Mesenchymal stem cell (in vitro differentiated cells and primary cell): ENCODE data around the gene DDX41.

Source experiments
- DNase-seq: peaks from one replicate; pipeline ENCODE4 v3.0.0-alpha.2; 2013
- H2AFZ ChIP-seq: one replicate; pipeline ENCODE4 v1.6.1; 2013; ENCODE audit warnings: low read depth, mild to moderate bottlenecking, control low read depth, inconsistent platforms, low read length, moderate library complexity
- H2AK5ac ChIP-seq: 2 replicates; pipeline ENCODE4 v1.6.1; 2013; ENCODE audit warnings: low read length, moderate library complexity, mild to moderate bottlenecking, inconsistent platforms; ENCODE audit not compliant: severe bottlenecking
- H2BK120ac ChIP-seq: one replicate; pipeline ENCODE4 v1.6.1; 2013; ENCODE audit warnings: low read depth, mild to moderate bottlenecking, inconsistent platforms, low read length, moderate library complexity
- H2BK12ac ChIP-seq, 2 experiments: one replicate each; pipeline ENCODE4 v1.6.1; 2013; ENCODE audit warnings: inconsistent platforms in 2 of 2, low read length in 2 of 2, mild to moderate bottlenecking in 2 of 2, moderate library complexity in 2 of 2, control low read depth in 1 of 2
- H2BK15ac ChIP-seq: one replicate; pipeline ENCODE4 v1.6.1; 2013; ENCODE audit warnings: mild to moderate bottlenecking, low read depth, inconsistent platforms; ENCODE audit not compliant: poor library complexity, severe bottlenecking
- H2BK5ac ChIP-seq: 2 replicates; pipeline ENCODE4 v1.6.1; 2013; ENCODE audit warnings: low read depth, mild to moderate bottlenecking, low read length, control low read depth, inconsistent platforms; ENCODE audit not compliant: poor library complexity, severe bottlenecking
- H3K14ac ChIP-seq, 2 experiments: one replicate each; pipeline ENCODE4 v1.6.1; 2013; ENCODE audit warnings: inconsistent platforms in 2 of 2, low read length in 2 of 2, control low read depth in 1 of 2, mild to moderate bottlenecking in 1 of 2, moderate library complexity in 1 of 2
- H3K18ac ChIP-seq, 2 experiments: one replicate each; pipeline ENCODE4 v1.6.1; 2013; ENCODE audit warnings: inconsistent platforms in 2 of 2, low read length in 2 of 2, control low read depth in 1 of 2, low read depth in 1 of 2, mild to moderate bottlenecking in 1 of 2
- H3K23ac ChIP-seq, 2 experiments: one replicate each; pipeline ENCODE4 v1.6.1; 2013; ENCODE audit warnings: inconsistent platforms in 2 of 2, low read length in 2 of 2, mild to moderate bottlenecking in 2 of 2, moderate library complexity in 2 of 2, control low read depth in 1 of 2
- H3K27ac ChIP-seq: 2 replicates; pipeline ENCODE4 v1.5.1; 2013; ENCODE audit warnings: mild to moderate bottlenecking, moderate library complexity, low read length, control low read depth, inconsistent platforms; ENCODE audit not compliant: poor library complexity, severe bottlenecking
- H3K27me3 ChIP-seq, 2 experiments: 2 replicates each; pipeline versions ENCODE4 v1.6.1 to v1.7.0; 2013; ENCODE audit warnings: low read length in 2 of 2, mild to moderate bottlenecking in 2 of 2, moderate library complexity in 2 of 2, control low read depth in 1 of 2, inconsistent platforms in 1 of 2; ENCODE audit not compliant: control insufficient read depth in 1 of 2, insufficient read depth in 1 of 2
- H3K36me3 ChIP-seq, 2 experiments: 2 replicates each; pipeline versions ENCODE4 v1.6.1 to v1.7.0; 2013; ENCODE audit warnings: low read length in 2 of 2, control low read depth in 1 of 2, inconsistent platforms in 1 of 2, low read depth in 1 of 2, mild to moderate bottlenecking in 1 of 2; ENCODE audit not compliant: insufficient read depth in 2 of 2, control insufficient read depth in 1 of 2
- H3K4ac ChIP-seq, 2 experiments: one replicate each; pipeline ENCODE4 v1.6.1; 2013; ENCODE audit warnings: inconsistent platforms in 2 of 2, low read length in 2 of 2, mild to moderate bottlenecking in 2 of 2, moderate library complexity in 2 of 2, control low read depth in 1 of 2, low read depth in 1 of 2
- H3K4me1 ChIP-seq: 2 replicates; pipeline ENCODE4 v1.6.1; 2013; ENCODE audit warnings: low read depth, low read length, control low read depth; ENCODE audit not compliant: control insufficient read depth, insufficient read depth
- H3K4me2 ChIP-seq: 2 replicates; pipeline ENCODE4 v1.6.1; 2013; ENCODE audit warnings: low read length, mild to moderate bottlenecking, inconsistent platforms; ENCODE audit not compliant: poor library complexity, severe bottlenecking
- H3K4me3 ChIP-seq, 2 experiments: 2 replicates each; pipeline versions ENCODE4 v1.5.1 to v1.7.0; 2013; ENCODE audit warnings: low read length in 2 of 2, mild to moderate bottlenecking in 2 of 2, control low read depth in 1 of 2, low read depth in 1 of 2; ENCODE audit not compliant: insufficient read depth in 1 of 2
- H3K79me1 ChIP-seq: replicated peaks from 2 replicates; pipeline ENCODE4 v1.6.1; 2013; ENCODE audit warnings: mild to moderate bottlenecking, control low read depth, low read length, inconsistent platforms; ENCODE audit not compliant: poor library complexity, severe bottlenecking
- H3K9ac ChIP-seq: 2 replicates; pipeline ENCODE4 v1.7.0; 2013; ENCODE audit warnings: mild to moderate bottlenecking, low read length, moderate library complexity
- H3K9me3 ChIP-seq: 2 replicates; pipeline ENCODE4 v1.7.0; 2013; ENCODE audit warnings: mild to moderate bottlenecking, low read length; ENCODE audit not compliant: control insufficient read depth
- H4K8ac ChIP-seq: one replicate; pipeline ENCODE4 v1.6.1; 2013; ENCODE audit warnings: inconsistent platforms, mild to moderate bottlenecking, low read length, moderate library complexity
- H4K91ac ChIP-seq: one replicate; pipeline ENCODE4 v1.6.1; 2013; ENCODE audit warnings: mild to moderate bottlenecking, low read length, inconsistent platforms
- WGBS: methylation state at CpG from one replicate; pipeline ENCODE4 v1.1.7; 2013; ENCODE audit warnings: mixed read lengths; 5-methylcytosine and 5-hydroxymethylcytosine counted together

Gene DDX41

DNA sequence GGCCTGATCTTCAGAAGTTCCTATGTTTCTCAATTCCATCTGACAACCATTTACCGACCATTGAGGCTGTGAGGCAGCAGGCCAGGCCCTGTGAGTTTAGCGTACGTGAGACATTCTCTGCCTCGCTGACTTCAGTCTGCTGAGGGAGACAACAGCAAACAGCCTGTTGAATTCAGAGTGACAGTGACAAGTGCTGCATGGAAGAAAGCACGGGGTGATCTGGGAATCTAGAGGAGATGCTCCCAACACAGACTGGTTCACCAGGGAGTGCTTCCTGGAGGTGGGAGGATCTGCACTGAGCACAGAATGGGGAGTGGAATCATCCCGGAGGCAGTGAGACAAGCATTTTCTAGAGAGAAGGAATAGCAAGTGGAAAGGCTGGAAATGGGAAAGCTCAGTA lies 10.0 kb upstream of the DDX41 start:
- Histone ChIP-seq H2AFZ (no peak overlapping the region), H3K27me3 (no peaks in the 10 kb centered on the region), H2AK5ac (no peak overlapping the region), H3K18ac (no peak overlapping the region), H2BK5ac (no peak overlapping the region), H3K36me3 (peaks cover 89 to 94% of the 10 kb centered on the region in 2 experiments), H3K79me1 (peaks cover 76% of the 10 kb centered on the region), H3K9me3 (no peaks in the 10 kb centered on the region), H3K4me1 (peaks cover 3% of the 10 kb centered on the region), H3K4me2 (no peak overlapping the region), H2BK12ac (no peak overlapping the region), H2BK15ac (no peak overlapping the region), H4K8ac (no peak overlapping the region), H3K4ac (no peak overlapping the region), H4K91ac (no peak overlapping the region), H3K4me3 (no peak overlapping the region), H3K14ac (no peak overlapping the region), H3K27ac (no peak overlapping the region), H3K23ac (no peak overlapping the region), H2BK120ac (no peak overlapping the region), H3K9ac (no peak overlapping the region)
- WGBS, result 97% methylated on average over 6 of the region's 6 CpGs
- no peak for DNase-seq

DNA sequence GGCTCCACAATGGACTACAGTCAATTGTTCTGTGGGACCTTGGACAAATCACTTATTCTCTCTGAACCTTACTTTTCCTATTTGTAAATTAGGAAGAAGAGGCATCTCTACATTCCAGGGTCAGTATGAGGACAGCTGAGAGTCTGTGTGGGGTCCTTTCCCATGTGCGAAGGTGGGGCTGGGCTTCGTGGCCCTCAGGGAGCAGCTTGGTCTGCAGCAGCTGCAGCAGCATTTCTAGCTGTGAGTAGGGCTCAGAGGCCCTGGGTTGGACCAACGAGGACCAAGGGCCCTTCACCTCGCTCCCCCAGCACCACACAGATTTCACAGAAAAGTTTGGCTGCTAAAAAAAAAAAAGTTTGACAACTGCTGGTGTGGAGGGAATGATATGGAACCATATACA lies 9.4 kb upstream of the DDX41 start:
- no peak overlapping the region for H3K4me3 ChIP-seq
- H4K91ac ChIP-seq, result no peak overlapping the region
- no peak overlapping the region for H4K8ac ChIP-seq
- no peaks in the 10 kb centered on the region for H3K9me3 ChIP-seq
- DNase-seq, result no peak
- H3K9ac ChIP-seq, result no peak overlapping the region
- H3K27me3 ChIP-seq, result no peaks in the 10 kb centered on the region
- WGBS, result 97% methylated on average over 2 of the region's 4 CpGs
- H2AK5ac ChIP-seq, result no peak overlapping the region
- no peak overlapping the region for H2BK12ac ChIP-seq
- H3K23ac ChIP-seq, result no peak overlapping the region
- peaks cover 89 to 94% of the 10 kb centered on the region in 2 experiments for H3K36me3 ChIP-seq
- no peak overlapping the region for H2AFZ ChIP-seq
- H3K18ac ChIP-seq, result no peak overlapping the region
- no peak overlapping the region for H3K14ac ChIP-seq
- H3K4me2 ChIP-seq, result no peak overlapping the region
- H3K79me1 ChIP-seq, result peaks cover 73% of the 10 kb centered on the region
- no peak overlapping the region for H3K4ac ChIP-seq
- H3K4me1 ChIP-seq, result peaks cover 3% of the 10 kb centered on the region
- H2BK15ac ChIP-seq, result no peak overlapping the region
- H2BK5ac ChIP-seq, result no peak overlapping the region
- H2BK120ac ChIP-seq, result no peak overlapping the region
- no peak overlapping the region for H3K27ac ChIP-seq

DNA sequence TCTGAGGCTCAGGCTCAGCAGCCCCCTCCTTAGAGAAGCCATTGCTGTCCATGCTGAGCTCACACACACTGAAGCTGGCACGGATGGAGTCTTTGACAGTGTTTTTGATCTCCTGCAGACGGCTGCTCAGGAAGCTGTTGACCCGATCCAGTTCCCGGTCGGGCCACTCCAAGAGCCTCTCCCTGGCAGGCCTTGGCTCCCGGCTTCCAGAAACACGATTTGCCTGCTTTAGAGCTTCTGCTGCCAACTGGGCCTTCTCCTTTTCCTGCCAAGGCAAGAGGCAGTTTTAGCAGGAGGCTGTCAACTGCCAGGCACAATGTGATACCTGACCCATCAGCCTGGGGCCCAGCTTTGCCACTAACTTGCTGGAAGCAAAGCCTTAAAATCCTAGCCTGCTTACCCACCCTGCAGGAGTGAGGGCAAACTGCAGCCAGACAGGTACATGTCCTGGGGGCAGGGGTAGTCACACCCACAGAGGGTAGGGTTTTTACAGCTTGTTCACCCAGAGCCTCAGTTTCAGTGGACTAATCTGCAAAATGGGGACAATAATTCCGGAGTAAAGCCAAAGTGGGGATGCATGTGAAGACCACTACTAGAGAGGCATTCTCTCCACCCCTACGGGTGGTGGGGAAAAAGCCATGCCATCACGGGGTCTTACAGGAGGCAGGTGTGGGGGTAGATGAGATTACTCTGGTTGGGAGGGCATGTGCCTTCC lies 8.3 kb upstream of the DDX41 start:
- Histone ChIP-seq H2BK5ac (no peak overlapping the region), H3K27ac (no peak overlapping the region), H3K9ac (no peak overlapping the region), H4K8ac (no peak overlapping the region), H3K4ac (no peak overlapping the region), H2BK15ac (no peak overlapping the region), H3K18ac (no peak overlapping the region), H3K14ac (no peak overlapping the region), H2BK12ac (no peak overlapping the region), H3K9me3 (no peaks in the 10 kb centered on the region), H4K91ac (no peak overlapping the region), H2AK5ac (no peak overlapping the region), H2BK120ac (no peak overlapping the region), H3K36me3 (peaks cover 89 to 94% of the 10 kb centered on the region in 2 experiments), H2AFZ (no peak overlapping the region), H3K23ac (no peak overlapping the region), H3K27me3 (no peaks in the 10 kb centered on the region), H3K4me2 (no peak overlapping the region), H3K79me1 (peaks cover 72% of the 10 kb centered on the region), H3K4me3 (no peak overlapping the region), H3K4me1 (peaks cover 3% of the 10 kb centered on the region)
- 96% methylated on average over 10 of the region's 10 CpGs for WGBS
- no peak for DNase-seq

DNA sequence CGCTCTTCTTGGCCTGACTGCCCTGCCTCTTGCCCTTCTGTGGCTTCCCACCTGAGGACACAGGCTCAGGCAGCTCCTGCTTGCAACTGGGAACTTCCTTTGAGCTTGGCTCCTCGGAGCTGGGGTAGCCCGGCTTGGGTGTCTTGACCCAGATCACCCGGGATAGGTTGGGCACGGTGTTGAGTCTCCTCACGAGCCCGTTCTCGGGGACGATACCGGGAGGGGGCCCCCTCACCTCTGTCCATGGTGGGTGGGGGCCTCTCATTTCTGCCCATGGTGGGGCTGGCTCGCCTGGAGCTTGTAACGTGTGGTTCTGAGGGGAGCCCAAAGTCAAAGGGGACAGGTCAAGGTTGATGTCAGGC lies 7.8 kb upstream of the DDX41 start:
- 98% methylated on average over 12 of the region's 12 CpGs for WGBS
- Histone ChIP-seq H3K9ac (no peak overlapping the region), H3K4me3 (no peak overlapping the region), H4K8ac (no peak overlapping the region), H2AFZ (no peak overlapping the region), H2BK15ac (no peak overlapping the region), H3K27me3 (no peaks in the 10 kb centered on the region), H3K27ac (no peak overlapping the region), H4K91ac (no peak overlapping the region), H2BK120ac (no peak overlapping the region), H2BK5ac (no peak overlapping the region), H3K23ac (no peak overlapping the region), H3K79me1 (peaks cover 70% of the 10 kb centered on the region), H3K14ac (no peak overlapping the region), H3K18ac (no peak overlapping the region), H3K4me2 (no peak overlapping the region), H2BK12ac (no peak overlapping the region), H3K36me3 (peaks cover 89 to 94% of the 10 kb centered on the region in 2 experiments), H3K9me3 (no peaks in the 10 kb centered on the region), H2AK5ac (no peak overlapping the region), H3K4ac (no peak overlapping the region), H3K4me1 (peaks cover 3% of the 10 kb centered on the region)
- DNase-seq, result no peak
